OCI-LY1 (cell line): ENCODE results near the gene HSBP1L1.

ENCODE experiments used
- H2AFZ ChIP-seq: fragments of 200-600 bp; sonication (generic), shearing (Covaris generic); 2 replicates; pipeline ENCODE4 v1.6.0; 2014; ENCODE audit warnings: antibody characterized with exemption, mild to moderate bottlenecking, low read length
- H3F3A ChIP-seq: fragments of 200-600 bp; sonication (generic), shearing (Covaris generic); 2 replicates; pipeline ENCODE4 v1.6.0; 2014; ENCODE audit warnings: mild to moderate bottlenecking, antibody characterized with exemption, low read length, moderate library complexity; ENCODE audit not compliant: insufficient read depth
- H3K27ac ChIP-seq: fragments of 200-600 bp; sonication (generic); 2 replicates; pipeline ENCODE4 v1.5.1; 2014; ENCODE audit warnings: low read length, mixed run types, mild to moderate bottlenecking, low read depth; ENCODE audit not compliant: poor library complexity, severe bottlenecking
- H3K27me3 ChIP-seq: fragments of 200-600 bp; sonication (generic); 2 replicates; pipeline ENCODE4 v1.6.0; 2014; ENCODE audit warnings: antibody characterized with exemption, mild to moderate bottlenecking, low read length, moderate library complexity; ENCODE audit not compliant: insufficient read depth
- H3K36me3 ChIP-seq: fragments of 200-600 bp; sonication (generic); 2 replicates; pipeline ENCODE4 v1.6.1; 2014; ENCODE audit warnings: mild to moderate bottlenecking, antibody characterized with exemption, low read length, moderate library complexity, mixed read lengths; ENCODE audit not compliant: insufficient read depth
- H3K4me1 ChIP-seq: fragments of 200-600 bp; sonication (generic); 2 replicates; pipeline ENCODE4 v1.5.1; 2014; ENCODE audit warnings: mild to moderate bottlenecking, low read length, moderate library complexity; ENCODE audit not compliant: insufficient read depth, severe bottlenecking
- H3K4me2 ChIP-seq: fragments of 200-600 bp; sonication (generic), shearing (Covaris generic); 2 replicates; pipeline ENCODE4 v1.6.1; 2014; ENCODE audit warnings: low read length
- H3K4me3 ChIP-seq: fragments of 200-600 bp; sonication (generic); 2 replicates; pipeline ENCODE4 v1.5.1; 2014; ENCODE audit warnings: low read length, low read depth, mild to moderate bottlenecking, mixed read lengths; ENCODE audit not compliant: poor library complexity, severe bottlenecking
- H3K79me2 ChIP-seq: fragments of 200-600 bp; shearing (Covaris generic); 2 replicates; pipeline ENCODE4 v1.6.1; 2016; ENCODE audit warnings: mixed run types, low read length, mixed read lengths; ENCODE audit not compliant: insufficient read depth
- H3K9ac ChIP-seq: fragments of 200-600 bp; sonication (generic), shearing (Covaris generic); 2 replicates; pipeline ENCODE4 v1.6.1; 2014; ENCODE audit warnings: mild to moderate bottlenecking, low read length, mixed read lengths
- H3K9me2 ChIP-seq: fragments of 200-600 bp; sonication (generic), shearing (Covaris generic); 2 replicates; pipeline ENCODE4 v1.6.1; 2014; ENCODE audit warnings: low read depth, mild to moderate bottlenecking, low read length, mixed read lengths
- H3K9me3 ChIP-seq: fragments of 200-600 bp; shearing (Covaris generic); 2 replicates; pipeline ENCODE4 v1.6.1; 2014; ENCODE audit warnings: low read length, mixed read lengths
- H4K20me1 ChIP-seq: fragments of 200-600 bp; sonication (generic), shearing (Covaris generic); 2 replicates; pipeline ENCODE4 v1.6.0; 2016; ENCODE audit warnings: mild to moderate bottlenecking, low read length; ENCODE audit not compliant: insufficient read depth
- EZH2 ChIP-seq: fragments of 200-600 bp; sonication (generic), shearing (Covaris generic); IDR thresholded peaks from 2 replicates; pipeline ENCODE4 v1.8.0; 2017; ENCODE audit warnings: borderline replicate concordance, mixed run types, mild to moderate bottlenecking, antibody characterized with exemption, low read length, moderate library complexity, mixed read lengths
- TF ChIP-seq, protein P1 (sequence below): fragments of 200-600 bp; sonication (generic), shearing (Covaris generic); IDR thresholded peaks from 2 replicates; pipeline ENCODE4 v1.5.1; 2017; ENCODE audit warnings: mild to moderate bottlenecking, antibody characterized with exemption, low read length, moderate library complexity, mixed read lengths

The HSBP1L1 gene

DNA sequence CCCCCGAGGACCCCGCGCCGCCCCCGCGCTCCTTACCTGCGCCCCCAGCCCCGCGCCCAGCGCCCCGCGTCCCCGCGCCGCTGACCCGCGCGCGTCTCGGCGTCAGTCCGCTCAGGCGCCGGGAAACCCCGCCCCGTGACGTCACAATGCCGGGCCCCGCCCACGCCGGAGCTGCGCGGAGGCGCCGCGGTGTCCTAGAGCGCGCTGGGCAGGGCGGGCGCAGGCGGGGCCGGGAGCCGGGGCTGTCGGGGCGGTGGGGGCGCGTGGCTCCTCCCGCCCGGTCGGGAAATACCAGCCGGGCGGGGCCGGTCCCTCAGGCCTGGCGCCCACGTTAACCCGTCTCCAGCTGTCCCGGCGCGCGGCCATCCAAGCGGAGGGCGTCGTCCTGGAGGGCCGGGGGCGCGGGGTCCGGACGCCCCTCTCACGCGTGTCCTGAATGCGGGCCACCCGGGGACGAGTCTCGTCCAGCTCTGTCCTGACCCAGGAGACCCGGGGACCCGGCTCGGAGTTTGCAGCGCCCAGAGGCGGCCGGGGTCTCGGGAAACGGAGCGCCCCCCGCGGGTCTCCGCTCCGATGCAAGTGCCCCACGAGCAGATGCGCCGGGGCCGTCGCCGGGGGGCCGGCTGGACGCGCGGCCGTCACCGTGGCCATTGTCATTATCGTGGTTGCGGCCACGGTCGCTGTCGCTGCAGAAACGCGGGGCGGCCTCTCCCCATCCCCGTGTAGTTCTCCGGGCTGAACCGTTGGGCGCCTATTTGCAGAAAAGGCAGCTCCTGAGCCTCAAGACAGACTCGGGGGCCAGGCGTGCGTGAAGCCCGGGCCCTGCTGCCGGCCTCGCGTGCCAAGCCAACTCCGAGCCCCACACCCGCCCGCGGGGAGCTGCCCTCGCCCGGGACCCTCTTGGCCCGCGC lies 12.6 kb upstream of the HSBP1L1 start, which contains the start of gene SLC66A2:
SLC66A2 (minus strand) TSS at position 109 of the 911 bp plus-strand sequence. CDS start 727 bp downstream, outside the sequence.
- H3K9me2 ChIP-seq = no peaks in the 10 kb centered on the region
- H3K4me1 ChIP-seq = peaks cover 48% of the 10 kb centered on the region
- no peaks in the 10 kb centered on the region for H4K20me1 ChIP-seq
- H3F3A ChIP-seq = no peaks in the 10 kb centered on the region
- H3K9me3 ChIP-seq = no peaks in the 10 kb centered on the region
- H3K27me3 ChIP-seq = no peaks in the 10 kb centered on the region
- no peak for TF ChIP-seq EZH2
- TF ChIP-seq, protein P1, sequence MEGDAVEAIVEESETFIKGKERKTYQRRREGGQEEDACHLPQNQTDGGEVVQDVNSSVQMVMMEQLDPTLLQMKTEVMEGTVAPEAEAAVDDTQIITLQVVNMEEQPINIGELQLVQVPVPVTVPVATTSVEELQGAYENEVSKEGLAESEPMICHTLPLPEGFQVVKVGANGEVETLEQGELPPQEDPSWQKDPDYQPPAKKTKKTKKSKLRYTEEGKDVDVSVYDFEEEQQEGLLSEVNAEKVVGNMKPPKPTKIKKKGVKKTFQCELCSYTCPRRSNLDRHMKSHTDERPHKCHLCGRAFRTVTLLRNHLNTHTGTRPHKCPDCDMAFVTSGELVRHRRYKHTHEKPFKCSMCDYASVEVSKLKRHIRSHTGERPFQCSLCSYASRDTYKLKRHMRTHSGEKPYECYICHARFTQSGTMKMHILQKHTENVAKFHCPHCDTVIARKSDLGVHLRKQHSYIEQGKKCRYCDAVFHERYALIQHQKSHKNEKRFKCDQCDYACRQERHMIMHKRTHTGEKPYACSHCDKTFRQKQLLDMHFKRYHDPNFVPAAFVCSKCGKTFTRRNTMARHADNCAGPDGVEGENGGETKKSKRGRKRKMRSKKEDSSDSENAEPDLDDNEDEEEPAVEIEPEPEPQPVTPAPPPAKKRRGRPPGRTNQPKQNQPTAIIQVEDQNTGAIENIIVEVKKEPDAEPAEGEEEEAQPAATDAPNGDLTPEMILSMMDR = no peak; the same call in 1 of the 2 replicates
- peak within 1 kb of the TSS; percentile 86 for H3K4me3 ChIP-seq
- H3K27ac ChIP-seq = peak within 1 kb of the TSS; percentile 68
- H2AFZ ChIP-seq = no peak within 1 kb of the TSS; the same call in 1 of the 2 replicates
- H3K79me2 ChIP-seq = 0 out of 2 replicates have a peak, but pooled peaks cover 5% of the 10 kb centered on the region
- peak within 1 kb of the TSS; percentile 75 for H3K4me2 ChIP-seq
- peak within 1 kb of the TSS; percentile 79 for H3K9ac ChIP-seq
- 0 out of 2 replicates have a peak, but pooled peaks cover 7% of the 10 kb centered on the region for H3K36me3 ChIP-seq

DNA sequence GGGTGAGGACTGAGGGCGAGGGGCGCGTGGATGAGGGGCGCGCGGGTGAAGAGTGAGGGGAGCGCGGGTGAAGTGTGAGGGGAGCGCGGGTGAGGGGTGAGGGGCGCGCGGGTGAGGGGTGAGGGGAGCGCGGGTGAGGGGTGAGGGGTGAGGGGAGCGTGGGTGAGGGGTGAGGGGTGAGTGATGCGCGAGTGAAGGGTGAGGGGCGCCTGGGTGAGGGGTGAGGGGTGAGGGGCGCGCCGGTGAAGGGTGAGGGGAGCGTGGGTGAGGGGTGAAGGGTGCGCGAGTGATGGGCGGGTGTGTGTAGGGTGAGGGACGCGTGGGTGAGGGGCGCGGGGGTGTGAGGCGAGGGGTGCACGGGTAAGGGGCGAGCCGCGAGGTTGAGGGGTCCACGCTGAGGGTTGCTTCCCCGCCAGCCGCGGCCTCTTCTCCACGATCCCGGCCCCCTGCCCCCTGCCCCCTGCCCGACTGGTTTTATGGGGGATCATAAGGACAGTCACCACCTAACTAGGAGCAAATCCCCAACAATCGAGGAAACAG lies 11.9 kb upstream of the HSBP1L1 start:
- TF ChIP-seq EZH2 = no peak
- TF ChIP-seq, protein P1 = no peak
- Histone ChIP-seq H4K20me1 (no peaks in the 10 kb centered on the region), H3K4me3 (peak overlapping the region; percentile 86), H3K4me1 (peaks cover 43% of the 10 kb centered on the region), H3K9ac (no peak overlapping the region), H2AFZ (no peak overlapping the region), H3K79me2 (0 out of 2 replicates have a peak, but pooled peaks cover 5% of the 10 kb centered on the region), H3K4me2 (peak overlapping the region; percentile 75; the same call in 1 of the 2 replicates), H3F3A (no peaks in the 10 kb centered on the region), H3K27me3 (no peaks in the 10 kb centered on the region), H3K36me3 (0 out of 2 replicates have a peak, but pooled peaks cover 7% of the 10 kb centered on the region), H3K9me3 (no peaks in the 10 kb centered on the region), H3K9me2 (no peaks in the 10 kb centered on the region), H3K27ac (no peak overlapping the region)

DNA sequence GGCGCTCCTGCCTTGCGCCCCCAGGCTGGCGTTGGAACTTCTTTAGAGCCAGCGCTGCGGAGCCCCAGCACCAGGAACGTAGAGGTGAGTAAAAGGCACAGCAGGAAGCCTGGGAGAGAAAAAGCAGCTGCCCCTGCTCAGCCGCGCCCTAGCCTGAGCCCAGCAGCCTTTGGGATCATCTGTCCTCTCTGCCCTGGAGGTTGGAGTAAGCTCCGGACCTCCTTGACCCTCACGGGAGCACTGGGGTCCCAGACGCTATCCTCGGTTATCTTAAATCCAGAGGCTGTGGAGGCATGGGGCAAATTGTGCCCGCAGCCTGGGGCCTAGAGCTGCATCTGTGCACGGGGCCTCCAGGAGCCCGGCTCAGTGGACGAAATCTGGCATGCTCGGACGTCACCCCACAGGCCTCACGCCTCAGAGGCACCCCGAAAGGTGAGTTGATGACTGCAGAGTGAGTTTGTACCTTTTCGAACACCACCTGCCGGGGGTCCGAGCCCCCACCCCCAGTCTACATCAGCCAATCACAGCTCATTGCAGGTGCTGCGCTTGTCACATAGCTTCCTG lies 11.4 kb upstream of the HSBP1L1 start:
- H3K27me3 ChIP-seq = no peaks in the 10 kb centered on the region

More for the DNA sequence above, 11.4 kb upstream of the HSBP1L1 start:
- Histone ChIP-seq H3K36me3 (0 out of 2 replicates have a peak, but pooled peaks cover 4% of the 10 kb centered on the region), H2AFZ (no peak overlapping the region), H3K9ac (no peak overlapping the region), H3F3A (no peaks in the 10 kb centered on the region), H3K4me2 (no peak overlapping the region), H3K9me3 (no peaks in the 10 kb centered on the region), H4K20me1 (no peaks in the 10 kb centered on the region), H3K9me2 (no peaks in the 10 kb centered on the region), H3K4me3 (no peak overlapping the region), H3K79me2 (0 out of 2 replicates have a peak, but pooled peaks cover 5% of the 10 kb centered on the region), H3K27ac (no peak overlapping the region), H3K4me1 (peaks cover 39% of the 10 kb centered on the region)
- TF ChIP-seq, protein P1 = no peak
- TF ChIP-seq EZH2 = no peak
